GM19372 (cell line): ENCODE data around the gene GABARAPL2.
"Not testable (repeated sequence)": the region's sequence is repeated elsewhere in the genome, so short reads cannot be mapped to it uniquely, and the experiment has no call there.

Experiments used
- ATAC-seq: cut with Tn5 transposase; IDR thresholded peaks from one replicate; pipeline ENCODE4 v1.9.1; 2021; ENCODE audit warnings: mild to moderate bottlenecking, low read depth, moderate library complexity; ENCODE audit not compliant: unreplicated experiment

The GABARAPL2 gene

GRCh38 chr16:75566040-75566757 lies at the start of gene GABARAPL2:
Gene GABARAPL2 (plus strand): TSS chr16:75566379. CDS start chr16:75566487, 108 bp downstream.
- ATAC-seq: peak; percentile 64

- ATAC-seq: no peak
Observed at GRCh38 chr16:75519175-75519574, 47.0 kb upstream of the GABARAPL2 start.

- no peak for ATAC-seq
Observed at GRCh38 chr16:75526032-75526790, 40.0 kb upstream of the GABARAPL2 start.

GRCh38 chr16:75527825-75528299 lies 38.3 kb upstream of the GABARAPL2 start:
- ATAC-seq: no peak

GRCh38 chr16:75529056-75529905 lies 36.9 kb upstream of the GABARAPL2 start:
- ATAC-seq: no peak

GRCh38 chr16:75529959-75530358 lies 36.2 kb upstream of the GABARAPL2 start:
- no peak for ATAC-seq

- ATAC-seq: no peak
Observed at GRCh38 chr16:75532142-75532765, 33.9 kb upstream of the GABARAPL2 start.

GRCh38 chr16:75532791-75533190 lies 33.4 kb upstream of the GABARAPL2 start:
- no peak for ATAC-seq

- no peak for ATAC-seq
Observed at GRCh38 chr16:75534560-75535205, 31.5 kb upstream of the GABARAPL2 start.

GRCh38 chr16:75535211-75535843 lies 30.9 kb upstream of the GABARAPL2 start:
- no peak for ATAC-seq

GRCh38 chr16:75535901-75536300 lies 30.3 kb upstream of the GABARAPL2 start, which contains the start of gene CHST5:
Gene CHST5 (minus strand): TSS chr16:75536108. CDS start chr16:75530384, 5,724 bp downstream.
- ATAC-seq: no peak

GRCh38 chr16:75537776-75538175 lies 28.4 kb upstream of the GABARAPL2 start:
- no peak for ATAC-seq

GRCh38 chr16:75538882-75539565 lies 27.2 kb upstream of the GABARAPL2 start:
- not testable (repeated sequence) for ATAC-seq

- no peak for ATAC-seq
Observed at GRCh38 chr16:75541236-75541635, 24.9 kb upstream of the GABARAPL2 start.

GRCh38 chr16:75542462-75542861 lies 23.7 kb upstream of the GABARAPL2 start:
- not testable (repeated sequence) for ATAC-seq

- ATAC-seq: not testable (repeated sequence)
Observed at GRCh38 chr16:75545879-75546278, 20.3 kb upstream of the GABARAPL2 start.

GRCh38 chr16:75546293-75546692 lies 19.9 kb upstream of the GABARAPL2 start:
- ATAC-seq: no peak

- ATAC-seq: not testable (repeated sequence)
Observed at GRCh38 chr16:75548456-75548855, 17.7 kb upstream of the GABARAPL2 start.
